GM12878 (cell line): ENCODE data around the gene ITGA11.

ENCODE experiments used
- CTCF ChIP-seq, 3 experiments: IDR thresholded peaks in 2 of 3; conservative IDR thresholded peaks in 1 of 3; 2 replicates each; pipeline ENCODE4 v1.5.1; 2011; ENCODE audit warnings: low read depth in 3 of 3, low read length in 3 of 3, mild to moderate bottlenecking in 3 of 3, control low read depth in 2 of 3, moderate library complexity in 2 of 3, inconsistent platforms in 1 of 3, mixed read lengths in 1 of 3; ENCODE audit not compliant: control insufficient read depth in 2 of 3, insufficient read depth in 1 of 3; ENCODE audit errors: extremely low read depth in 1 of 3
- ELK1 ChIP-seq: IDR thresholded peaks from 2 replicates; pipeline ENCODE4 v1.6.1; 2012; ENCODE audit warnings: low read depth, low read length, improper control_type of control experiment
- FOXK2 ChIP-seq: fragments of 450-650 bp; IDR thresholded peaks from 2 replicates; pipeline ENCODE4 v1.6.1; 2017; ENCODE audit warnings: mild to moderate bottlenecking, moderate library complexity
- YBX1 ChIP-seq: fragments of 450-650 bp; IDR thresholded peaks from 2 replicates; pipeline ENCODE4 v1.6.1; 2016; ENCODE audit warnings: antibody characterized with exemption

- TF ChIP-seq CTCF (IDR thresholded peaks at IDR 0.05 in 2 of 3, conservative IDR thresholded peaks at IDR 0.05 in 1 of 3; ENCODE audit: control insufficient read depth in 2 of 3, extremely low read depth in 1 of 3, insufficient read depth in 1 of 3, low read depth in 3 of 3, low read length in 3 of 3) (no peak), FOXK2 (no peak), ELK1 (no peak), YBX1 (no peak)
These were observed 182.8 kb downstream of the ITGA11 start for GRCh38 chr15:68249058-68249713.
